GM19099 (cell line): ENCODE data around the gene GRIA4.

Experiments used
- POLR2A ChIP-seq: IDR thresholded peaks from 3 replicates; pipeline ENCODE4 v1.6.1; 2011; ENCODE audit warnings: low read depth; ENCODE audit not compliant: insufficient read length; ENCODE audit errors: extremely low read depth

Gene GRIA4

GRCh38 chr11:105789579-105790420 lies 179.9 kb downstream of the GRIA4 start:
- no peak for TF ChIP-seq POLR2A

- TF ChIP-seq POLR2A, result no peak
These were observed 181.0 kb downstream of the GRIA4 start for GRCh38 chr11:105790840-105791239.

- no peak for TF ChIP-seq POLR2A
These were observed 183.2 kb downstream of the GRIA4 start for GRCh38 chr11:105793092-105793491.

GRCh38 chr11:105799263-105799662 lies 189.4 kb downstream of the GRIA4 start:
- no peak for TF ChIP-seq POLR2A

GRCh38 chr11:105799728-105800462 lies 190.0 kb downstream of the GRIA4 start:
- no peak for TF ChIP-seq POLR2A

- no peak for TF ChIP-seq POLR2A
These were observed 192.5 kb downstream of the GRIA4 start for GRCh38 chr11:105802390-105802789.

- no peak for TF ChIP-seq POLR2A
These were observed 201.4 kb downstream of the GRIA4 start for GRCh38 chr11:105811242-105811641.

GRCh38 chr11:105821372-105821771 lies 211.5 kb downstream of the GRIA4 start:
- no peak for TF ChIP-seq POLR2A

GRCh38 chr11:105821781-105822180 lies 211.9 kb downstream of the GRIA4 start:
- TF ChIP-seq POLR2A, result no peak

GRCh38 chr11:105823495-105824033 lies 213.7 kb downstream of the GRIA4 start:
- no peak for TF ChIP-seq POLR2A

- TF ChIP-seq POLR2A, result no peak
These were observed 214.7 kb downstream of the GRIA4 start for GRCh38 chr11:105824457-105825013.

GRCh38 chr11:105825141-105825540 lies 215.3 kb downstream of the GRIA4 start:
- TF ChIP-seq POLR2A, result no peak

GRCh38 chr11:105827906-105828305 lies 218.0 kb downstream of the GRIA4 start:
- no peak for TF ChIP-seq POLR2A

GRCh38 chr11:105829084-105829483 lies 219.2 kb downstream of the GRIA4 start:
- TF ChIP-seq POLR2A, result no peak

GRCh38 chr11:105834461-105834860 lies 224.6 kb downstream of the GRIA4 start:
- no peak for TF ChIP-seq POLR2A

- TF ChIP-seq POLR2A, result no peak
These were observed 229.0 kb downstream of the GRIA4 start for GRCh38 chr11:105838668-105839384.

GRCh38 chr11:105840391-105840790 lies 230.5 kb downstream of the GRIA4 start:
- no peak for TF ChIP-seq POLR2A
